ENCODE data around the gene FAM83D. TPM values are rescaled to one million over a fixed set of nuclear protein-coding genes. Genes with fewer than 3 reads are reported as not detected.

The FAM83D gene
- total and polyA plus RNA-seq, 2 donors from 2014 or later, result 0.79 to 1.2 TPM

GRCh38 chr20:38902601-38903000, 23.6 kb upstream of the FAM83D start:
- Histone ChIP-seq H3K27me3 (ENCODE audit: control insufficient read depth, insufficient read depth, low read length) (no peaks in the 10 kb centered on the region), H3K36me3 (ENCODE audit: control insufficient read depth in 2 of 3, insufficient read depth in 3 of 3, low read length in 3 of 3) (peaks cover 0 to 23% (median 10%) of the 10 kb centered on the region in 3 donors), H3K4me1 (ENCODE audit: control insufficient read depth in 2 of 3, insufficient read depth in 2 of 3, low read depth in 1 of 3, low read length in 3 of 3) (no peaks in the 10 kb centered on the region), H3K4me3 (ENCODE audit: low read length in 3 of 3) (no peak overlapping the region), H3K9me3 (ENCODE audit: control insufficient read depth in 2 of 3, insufficient read depth in 1 of 3, low read length in 3 of 3) (no peaks in the 10 kb centered on the region), H3K27ac (ENCODE audit: low read depth in 2 of 2, low read length in 2 of 2) (no peak overlapping the region), H3K9ac (ENCODE audit: low read length in 3 of 3) (no peak overlapping the region)
- TF ChIP-seq, protein P1, sequence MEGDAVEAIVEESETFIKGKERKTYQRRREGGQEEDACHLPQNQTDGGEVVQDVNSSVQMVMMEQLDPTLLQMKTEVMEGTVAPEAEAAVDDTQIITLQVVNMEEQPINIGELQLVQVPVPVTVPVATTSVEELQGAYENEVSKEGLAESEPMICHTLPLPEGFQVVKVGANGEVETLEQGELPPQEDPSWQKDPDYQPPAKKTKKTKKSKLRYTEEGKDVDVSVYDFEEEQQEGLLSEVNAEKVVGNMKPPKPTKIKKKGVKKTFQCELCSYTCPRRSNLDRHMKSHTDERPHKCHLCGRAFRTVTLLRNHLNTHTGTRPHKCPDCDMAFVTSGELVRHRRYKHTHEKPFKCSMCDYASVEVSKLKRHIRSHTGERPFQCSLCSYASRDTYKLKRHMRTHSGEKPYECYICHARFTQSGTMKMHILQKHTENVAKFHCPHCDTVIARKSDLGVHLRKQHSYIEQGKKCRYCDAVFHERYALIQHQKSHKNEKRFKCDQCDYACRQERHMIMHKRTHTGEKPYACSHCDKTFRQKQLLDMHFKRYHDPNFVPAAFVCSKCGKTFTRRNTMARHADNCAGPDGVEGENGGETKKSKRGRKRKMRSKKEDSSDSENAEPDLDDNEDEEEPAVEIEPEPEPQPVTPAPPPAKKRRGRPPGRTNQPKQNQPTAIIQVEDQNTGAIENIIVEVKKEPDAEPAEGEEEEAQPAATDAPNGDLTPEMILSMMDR (IDR thresholded peaks at IDR 0.05; ENCODE audit: borderline replicate concordance, extremely low read depth, insufficient read depth), result no peak
- intact Hi-C loops (cut with DNase I), result no loop called here
- FAIRE-seq (no peak), DNase-seq (no peak)

DNA sequence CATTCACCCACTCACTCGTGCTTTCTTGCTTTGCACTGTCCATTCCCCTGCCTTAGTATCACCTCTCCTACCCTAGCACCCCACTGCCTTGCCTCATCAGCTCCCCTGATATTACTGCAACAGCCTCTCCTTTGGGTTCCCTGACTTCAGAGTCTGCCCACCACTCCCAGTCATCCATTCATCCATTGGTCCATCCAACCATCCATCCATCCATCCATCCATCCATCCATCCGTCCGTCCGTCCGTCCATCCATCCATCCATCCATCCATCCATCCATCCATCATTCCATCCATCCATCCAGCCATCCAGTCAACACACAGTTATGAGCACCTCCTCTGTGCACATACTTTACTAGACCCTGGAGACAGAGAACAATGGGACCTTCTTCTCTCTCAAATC, 22.9 kb upstream of the FAM83D start:
- Histone ChIP-seq H3K9me3 (ENCODE audit: control insufficient read depth in 2 of 3, insufficient read depth in 1 of 3, low read length in 3 of 3) (no peaks in the 10 kb centered on the region), H3K4me3 (ENCODE audit: low read length in 3 of 3) (no peak overlapping the region), H3K27ac (ENCODE audit: low read depth in 2 of 2, low read length in 2 of 2) (no peak overlapping the region), H3K4me1 (ENCODE audit: control insufficient read depth in 2 of 3, insufficient read depth in 2 of 3, low read depth in 1 of 3, low read length in 3 of 3) (no peaks in the 10 kb centered on the region), H3K36me3 (ENCODE audit: control insufficient read depth in 2 of 3, insufficient read depth in 3 of 3, low read length in 3 of 3) (peaks cover 0 to 31% (median 16%) of the 10 kb centered on the region in 3 donors), H3K9ac (ENCODE audit: low read length in 3 of 3) (no peak overlapping the region), H3K27me3 (ENCODE audit: control insufficient read depth, insufficient read depth, low read length) (no peaks in the 10 kb centered on the region)
- TF ChIP-seq, protein P1 (IDR thresholded peaks at IDR 0.05; ENCODE audit: borderline replicate concordance, extremely low read depth, insufficient read depth), result no peak
- FAIRE-seq (no peak), DNase-seq (no peak)
- intact Hi-C loops (cut with DNase I), result no loop called here

- no peak overlapping the region for H3K9ac ChIP-seq (ENCODE audit: low read length in 3 of 3)
Measured at GRCh38 chr20:38905375-38905774, 20.8 kb upstream of the FAM83D start.

More at GRCh38 chr20:38905375-38905774, 20.8 kb upstream of the FAM83D start:
- Histone ChIP-seq H3K27ac (ENCODE audit: low read depth in 2 of 2, low read length in 2 of 2) (no peak overlapping the region), H3K27me3 (ENCODE audit: control insufficient read depth, insufficient read depth, low read length) (no peaks in the 10 kb centered on the region), H3K36me3 (ENCODE audit: control insufficient read depth in 2 of 3, insufficient read depth in 3 of 3, low read length in 3 of 3) (peaks cover 0 to 36% (median 13%) of the 10 kb centered on the region in 3 donors), H3K4me3 (ENCODE audit: low read length in 3 of 3) (no peak overlapping the region), H3K4me1 (ENCODE audit: control insufficient read depth in 2 of 3, insufficient read depth in 2 of 3, low read depth in 1 of 3, low read length in 3 of 3) (no peaks in the 10 kb centered on the region), H3K9me3 (ENCODE audit: control insufficient read depth in 2 of 3, insufficient read depth in 1 of 3, low read length in 3 of 3) (no peaks in the 10 kb centered on the region)
- DNase-seq, result no peak
- no peak for FAIRE-seq
- intact Hi-C loops (cut with DNase I), result no loop called here
- TF ChIP-seq, protein P1 (IDR thresholded peaks at IDR 0.05; ENCODE audit: borderline replicate concordance, extremely low read depth, insufficient read depth), result no peak
